DOHH2 (cell line): ENCODE data around the gene SLX4IP.

Experiments
- H3F3A ChIP-seq: fragments of 200-600 bp; sonication (generic), shearing (Covaris generic); 2 replicates; pipeline ENCODE4 v1.6.0; 2016; ENCODE audit warnings: antibody characterized with exemption, mild to moderate bottlenecking; ENCODE audit not compliant: control insufficient read depth, insufficient read depth
- H3K27ac ChIP-seq: fragments of 200-600 bp; sonication (generic); 2 replicates; pipeline ENCODE4 v1.5.1; 2014; ENCODE audit warnings: low read depth, mild to moderate bottlenecking, low read length, moderate library complexity
- H3K27me3 ChIP-seq: fragments of 200-600 bp; sonication (generic); 2 replicates; pipeline ENCODE4 v1.6.1; 2014; ENCODE audit warnings: mild to moderate bottlenecking, low read length, mixed read lengths; ENCODE audit not compliant: control insufficient read depth
- H3K36me3 ChIP-seq: fragments of 200-600 bp; sonication (generic); 2 replicates; pipeline ENCODE4 v1.6.1; 2014; ENCODE audit warnings: mild to moderate bottlenecking, low read length, moderate library complexity, mixed read lengths; ENCODE audit not compliant: control insufficient read depth
- H3K4me1 ChIP-seq: fragments of 200-600 bp; sonication (generic); 2 replicates; pipeline ENCODE4 v1.6.1; 2014; ENCODE audit warnings: mild to moderate bottlenecking, low read length, mixed read lengths; ENCODE audit not compliant: control insufficient read depth
- H3K4me2 ChIP-seq: fragments of 200-600 bp; sonication (generic); 2 replicates; pipeline ENCODE4 v1.6.0; 2014; ENCODE audit warnings: mild to moderate bottlenecking, low read length, moderate library complexity
- H3K4me3 ChIP-seq: fragments of 200-600 bp; sonication (generic); 2 replicates; pipeline ENCODE4 v1.5.1; 2014; ENCODE audit warnings: mild to moderate bottlenecking, low read length, mixed read lengths
- H3K79me2 ChIP-seq: fragments of 200-600 bp; sonication (generic); 2 replicates; pipeline ENCODE4 v1.6.1; 2014; ENCODE audit warnings: mild to moderate bottlenecking, low read length, mixed read lengths; ENCODE audit not compliant: control insufficient read depth
- H3K9me2 ChIP-seq: fragments of 200-600 bp; sonication (generic); replicated peaks from 2 replicates; pipeline ENCODE4 v1.6.1; 2014; ENCODE audit warnings: mild to moderate bottlenecking, low read length, mixed read lengths; ENCODE audit not compliant: control insufficient read depth
- H3K9me3 ChIP-seq: fragments of 200-600 bp; sonication (generic); 2 replicates; pipeline ENCODE4 v1.6.1; 2014; ENCODE audit warnings: antibody characterized with exemption, low read length, mixed read lengths; ENCODE audit not compliant: control insufficient read depth, insufficient read depth
- H4K20me1 ChIP-seq: fragments of 200-600 bp; sonication (generic); 2 replicates; pipeline ENCODE4 v1.6.0; 2014; ENCODE audit warnings: low read depth, mild to moderate bottlenecking, antibody characterized with exemption, low read length, moderate library complexity; ENCODE audit not compliant: control insufficient read depth, insufficient read depth
- EZH2phosphoT487 ChIP-seq: fragments of 200-600 bp; sonication (generic); IDR thresholded peaks from 2 replicates; pipeline ENCODE4 v1.6.1; 2017; ENCODE audit warnings: borderline replicate concordance, mild to moderate bottlenecking, antibody characterized with exemption, low read length, moderate library complexity, mixed read lengths
- TF ChIP-seq, protein P1 (sequence below): fragments of 200-600 bp; sonication (generic); IDR thresholded peaks from one replicate; pipeline ENCODE4 v1.5.1; 2014; ENCODE audit warnings: antibody characterized with exemption, mild to moderate bottlenecking, low read depth, low read length; ENCODE audit not compliant: poor library complexity, severe bottlenecking

Gene SLX4IP

GRCh38 chr20:10667560-10668167, 232.6 kb downstream of the SLX4IP start:
- Histone ChIP-seq H3K27ac (no peak overlapping the region), H3F3A (0 out of 2 replicates have a peak, but pooled peaks cover 3% of the 10 kb centered on the region), H3K9me3 (no peaks in the 10 kb centered on the region), H3K4me3 (no peak overlapping the region), H3K79me2 (no peaks in the 10 kb centered on the region), H3K36me3 (no peaks in the 10 kb centered on the region), H3K4me1 (peaks cover 30% of the 10 kb centered on the region), H4K20me1 (no peaks in the 10 kb centered on the region; the same call in 1 of the 2 replicates), H3K4me2 (no peak overlapping the region), H3K27me3 (peaks cover 46% of the 10 kb centered on the region), H3K9me2 (no peaks in the 10 kb centered on the region)
- no peak for TF ChIP-seq EZH2phosphoT487
- TF ChIP-seq, protein P1, sequence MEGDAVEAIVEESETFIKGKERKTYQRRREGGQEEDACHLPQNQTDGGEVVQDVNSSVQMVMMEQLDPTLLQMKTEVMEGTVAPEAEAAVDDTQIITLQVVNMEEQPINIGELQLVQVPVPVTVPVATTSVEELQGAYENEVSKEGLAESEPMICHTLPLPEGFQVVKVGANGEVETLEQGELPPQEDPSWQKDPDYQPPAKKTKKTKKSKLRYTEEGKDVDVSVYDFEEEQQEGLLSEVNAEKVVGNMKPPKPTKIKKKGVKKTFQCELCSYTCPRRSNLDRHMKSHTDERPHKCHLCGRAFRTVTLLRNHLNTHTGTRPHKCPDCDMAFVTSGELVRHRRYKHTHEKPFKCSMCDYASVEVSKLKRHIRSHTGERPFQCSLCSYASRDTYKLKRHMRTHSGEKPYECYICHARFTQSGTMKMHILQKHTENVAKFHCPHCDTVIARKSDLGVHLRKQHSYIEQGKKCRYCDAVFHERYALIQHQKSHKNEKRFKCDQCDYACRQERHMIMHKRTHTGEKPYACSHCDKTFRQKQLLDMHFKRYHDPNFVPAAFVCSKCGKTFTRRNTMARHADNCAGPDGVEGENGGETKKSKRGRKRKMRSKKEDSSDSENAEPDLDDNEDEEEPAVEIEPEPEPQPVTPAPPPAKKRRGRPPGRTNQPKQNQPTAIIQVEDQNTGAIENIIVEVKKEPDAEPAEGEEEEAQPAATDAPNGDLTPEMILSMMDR = no peak

DNA sequence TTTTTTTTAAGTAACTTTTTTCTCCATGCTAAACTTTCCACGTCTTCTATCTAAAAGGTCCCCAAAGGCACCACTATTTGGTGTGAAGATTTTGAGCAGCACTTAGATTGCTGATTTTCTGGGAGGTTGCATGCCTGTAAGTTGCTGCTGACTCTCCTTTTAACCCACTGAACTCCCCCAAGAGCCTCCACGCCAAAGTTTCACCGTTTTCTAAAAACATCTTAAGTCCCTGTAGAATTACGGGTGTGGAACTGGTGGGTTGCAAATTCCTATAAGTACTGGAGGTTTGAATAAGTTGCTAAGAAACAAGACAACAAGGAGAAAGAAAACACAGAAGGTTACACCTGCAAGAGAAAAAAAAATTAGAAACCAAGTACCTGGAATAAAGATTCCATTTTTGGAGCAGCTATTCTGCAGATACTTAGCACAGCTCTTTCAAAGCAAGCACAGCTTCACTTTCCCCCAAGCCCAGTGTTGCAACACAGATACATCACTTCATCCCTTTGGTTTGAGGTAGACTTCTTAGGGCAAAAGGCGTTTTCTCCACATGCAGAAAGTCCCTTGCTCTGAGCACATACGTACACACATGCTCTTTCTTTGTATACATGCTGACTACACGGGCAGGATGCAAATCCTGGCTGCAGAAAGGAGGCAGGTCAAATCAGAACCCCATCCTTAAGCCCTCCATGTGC, 233.7 kb downstream of the SLX4IP start:
- peaks cover 49% of the 10 kb centered on the region for H3K27me3 ChIP-seq
- no peak overlapping the region for H3K4me2 ChIP-seq
- no peaks in the 10 kb centered on the region for H3K36me3 ChIP-seq
- 0 out of 2 replicates have a peak, but pooled peaks cover 3% of the 10 kb centered on the region for H3F3A ChIP-seq
- H3K27ac ChIP-seq = no peak overlapping the region
- no peaks in the 10 kb centered on the region for H3K9me2 ChIP-seq
- TF ChIP-seq EZH2phosphoT487 = no peak
- TF ChIP-seq, protein P1 = no peak
- H3K4me3 ChIP-seq = no peak overlapping the region
- peaks cover 36% of the 10 kb centered on the region for H3K4me1 ChIP-seq
- H3K79me2 ChIP-seq = no peaks in the 10 kb centered on the region
- no peaks in the 10 kb centered on the region; the same call in 1 of the 2 replicates for H4K20me1 ChIP-seq
- H3K9me3 ChIP-seq = no peaks in the 10 kb centered on the region

DNA sequence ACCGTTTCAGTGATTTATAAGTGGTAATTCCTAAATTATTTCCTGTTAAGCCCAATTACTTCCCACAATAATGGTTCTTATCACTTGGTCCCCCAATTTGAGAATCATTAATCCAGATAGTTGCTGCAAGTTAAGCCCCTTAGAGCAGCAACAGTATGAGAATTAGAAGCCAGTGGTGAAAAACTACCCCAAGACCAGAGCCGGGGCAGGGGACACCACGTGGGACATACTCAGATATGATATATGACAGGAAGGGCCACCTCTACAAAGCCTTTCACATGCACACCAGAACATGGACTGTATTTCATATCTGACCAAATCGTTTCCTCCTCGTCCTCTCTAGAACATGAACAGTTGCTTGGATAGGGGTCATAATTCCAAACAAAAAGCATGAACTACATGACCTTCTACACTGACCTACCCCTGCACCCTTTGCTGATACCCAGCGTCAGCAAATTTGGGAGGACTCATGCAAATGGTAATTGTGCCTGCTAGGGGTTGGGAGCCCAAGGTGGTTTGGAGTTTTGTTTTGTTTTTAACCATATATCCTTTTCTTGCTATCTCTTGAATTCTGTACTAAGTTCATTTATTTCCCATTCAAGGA, 234.8 kb downstream of the SLX4IP start:
- Histone ChIP-seq H3K27ac (no peak overlapping the region), H3K9me3 (no peaks in the 10 kb centered on the region), H3K4me3 (0 out of 2 replicates have a peak overlapping the region, but pooled peaks have one; percentile 28), H3K9me2 (no peaks in the 10 kb centered on the region), H3F3A (0 out of 2 replicates have a peak, but pooled peaks cover 3% of the 10 kb centered on the region), H3K36me3 (no peaks in the 10 kb centered on the region), H4K20me1 (no peaks in the 10 kb centered on the region; the same call in 1 of the 2 replicates), H3K27me3 (peaks cover 51% of the 10 kb centered on the region), H3K4me1 (peaks cover 40% of the 10 kb centered on the region), H3K4me2 (peak overlapping the region; percentile 67), H3K79me2 (no peaks in the 10 kb centered on the region)
- TF ChIP-seq, protein P1 = no peak
- no peak for TF ChIP-seq EZH2phosphoT487
